Measurements from ENCODE around the gene SGCA. TPM values are rescaled to one million over a fixed set of nuclear protein-coding genes. Genes with fewer than 3 reads are reported as not detected.

Gene SGCA
- total and polyA plus RNA-seq, 2 of the 8 experiments (the other 6 are each of a cell fraction or from before 2014, with no cell fraction given): 0.12 TPM; not detected in 1

DNA sequence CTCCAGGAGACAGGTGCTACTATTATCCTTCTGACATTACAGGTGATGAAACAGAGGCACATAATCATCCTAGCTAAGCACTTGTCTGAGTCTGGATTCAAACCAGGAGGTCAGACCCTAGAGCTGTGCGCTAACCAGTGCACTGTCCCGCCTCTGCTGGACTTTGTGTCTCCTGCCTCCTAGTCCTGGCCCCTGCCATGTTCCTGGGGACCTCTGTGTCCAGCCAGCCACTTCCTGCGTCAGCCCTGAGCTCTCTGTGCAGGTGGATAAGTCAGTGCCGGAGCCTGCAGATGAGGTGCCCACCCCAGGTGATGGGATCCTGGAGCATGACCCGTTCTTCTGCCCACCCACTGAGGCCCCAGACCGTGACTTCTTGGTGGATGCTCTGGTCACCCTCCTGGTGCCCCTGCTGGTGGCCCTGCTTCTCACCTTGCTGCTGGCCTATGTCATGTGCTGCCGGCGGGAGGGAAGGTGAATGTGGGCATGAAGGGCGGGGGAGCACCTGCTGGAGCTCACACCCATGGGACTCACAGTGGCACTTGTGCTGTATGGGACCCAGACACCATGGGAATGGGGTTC, 4.2 kb downstream of the SGCA start:
- H3K23ac ChIP-seq (ENCODE audit: insufficient read length): no peak overlapping the region
- H2BK20ac ChIP-seq (ENCODE audit: low read length): no peak overlapping the region
- H3K9me3 ChIP-seq (ENCODE audit: insufficient read depth in 2 of 2, low read depth in 1 of 2, low read length in 1 of 2): no peaks in the 10 kb centered on the region
- H2BK12ac ChIP-seq (ENCODE audit: low read depth, low read length): no peak overlapping the region
- FAIRE-seq (no peak), DNase-seq (ENCODE audit: low read depth in 1 of 2, low spot score in 2 of 2) (no peak)
- no peak overlapping the region for H3K56ac ChIP-seq (replicated peaks; ENCODE audit: insufficient read length, low read depth, low read length)
- 90% methylated on average over 9 of the region's 9 CpGs; no CpG with 5 or more reads in 1 of the 2 experiments for WGBS, 2 experiments (ENCODE audit: extremely low coverage in 1 of 2, insufficient coverage in 1 of 2, insufficient read length in 1 of 2, insufficient replicate concordance in 2 of 2, low coverage in 1 of 2, low lambda C conversion rate in 2 of 2, missing lambda C conversion rate in 1 of 2)
- H2AFZ ChIP-seq (ENCODE audit: low read length): no peak overlapping the region
- CTCF ChIA-PET (ENCODE audit: partially characterized antibody): interaction anchor here (0.6 to 17.0 kb wide), 71 partner anchors 8 to 558 kb away, joined by 3 to 299 read pairs (median 5); partner anchors contain the start of genes COL1A1, PDK2 and TMEM92
- H4K91ac ChIP-seq (replicated peaks; ENCODE audit: insufficient read length, low read length): no peak overlapping the region
- no peak overlapping the region; the same call in 1 of the 2 replicates for H2BK15ac ChIP-seq (ENCODE audit: low read length)
- peaks cover 0 to 14% (median 8%) of the 10 kb centered on the region in 4 experiments; a peak in 5 of 7 replicates for H3K4me1 ChIP-seq (replicated peaks in 1 of 4; ENCODE audit: control insufficient read depth in 3 of 4, insufficient read depth in 4 of 4, low read length in 3 of 4)
- peaks cover 4% of the 10 kb centered on the region; the same call in 1 of the 2 replicates for H3K23me2 ChIP-seq (ENCODE audit: low read depth, low read length)
- H4K8ac ChIP-seq (ENCODE audit: extremely low read depth, insufficient read depth, low read length): no peak overlapping the region
- no peak for TF ChIP-seq CEBPB (IDR thresholded peaks at IDR 0.05; ENCODE audit: low read depth, low read length)
- no peak for TF ChIP-seq SIX5 (IDR thresholded peaks at IDR 0.05; ENCODE audit: low read depth, low read length)
- TF ChIP-seq, protein P1, sequence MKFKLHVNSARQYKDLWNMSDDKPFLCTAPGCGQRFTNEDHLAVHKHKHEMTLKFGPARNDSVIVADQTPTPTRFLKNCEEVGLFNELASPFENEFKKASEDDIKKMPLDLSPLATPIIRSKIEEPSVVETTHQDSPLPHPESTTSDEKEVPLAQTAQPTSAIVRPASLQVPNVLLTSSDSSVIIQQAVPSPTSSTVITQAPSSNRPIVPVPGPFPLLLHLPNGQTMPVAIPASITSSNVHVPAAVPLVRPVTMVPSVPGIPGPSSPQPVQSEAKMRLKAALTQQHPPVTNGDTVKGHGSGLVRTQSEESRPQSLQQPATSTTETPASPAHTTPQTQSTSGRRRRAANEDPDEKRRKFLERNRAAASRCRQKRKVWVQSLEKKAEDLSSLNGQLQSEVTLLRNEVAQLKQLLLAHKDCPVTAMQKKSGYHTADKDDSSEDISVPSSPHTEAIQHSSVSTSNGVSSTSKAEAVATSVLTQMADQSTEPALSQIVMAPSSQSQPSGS (IDR thresholded peaks at IDR 0.05; ENCODE audit: low read length): no peak
- no peak for TF ChIP-seq POLR2A (IDR thresholded peaks at IDR 0.05; ENCODE audit: control extremely low read depth in 1 of 2, low read depth in 2 of 2, low read length in 2 of 2)
- TF ChIP-seq GABPA (IDR thresholded peaks at IDR 0.05; ENCODE audit: borderline replicate concordance, insufficient read depth, low read length): no peak
- TF ChIP-seq, protein P2, sequence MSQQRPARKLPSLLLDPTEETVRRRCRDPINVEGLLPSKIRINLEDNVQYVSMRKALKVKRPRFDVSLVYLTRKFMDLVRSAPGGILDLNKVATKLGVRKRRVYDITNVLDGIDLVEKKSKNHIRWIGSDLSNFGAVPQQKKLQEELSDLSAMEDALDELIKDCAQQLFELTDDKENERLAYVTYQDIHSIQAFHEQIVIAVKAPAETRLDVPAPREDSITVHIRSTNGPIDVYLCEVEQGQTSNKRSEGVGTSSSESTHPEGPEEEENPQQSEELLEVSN (IDR thresholded peaks at IDR 0.05): no peak
- TF ChIP-seq ZNF274 (IDR thresholded peaks at IDR 0.05; ENCODE audit: borderline replicate concordance, extremely low read depth, low read length): no peak
- TF ChIP-seq RBBP5 (IDR thresholded peaks at IDR 0.05; ENCODE audit: borderline replicate concordance, low read depth, low read length): no peak
- TF ChIP-seq CHD2 (IDR thresholded peaks at IDR 0.05; ENCODE audit: low read length): no peak
- H3K27ac ChIP-seq (ENCODE audit: low read depth, low read length): no peak overlapping the region
- H2BK120ac ChIP-seq (replicated peaks; ENCODE audit: low read depth, low read length): no peak overlapping the region
- H3K4me3 ChIP-seq (ENCODE audit: extremely low read depth in 1 of 4, insufficient read depth in 2 of 4, low read depth in 3 of 4, low read length in 4 of 4): no peak overlapping the region
- no peak overlapping the region for H2AK5ac ChIP-seq (ENCODE audit: low read depth, low read length)
- no peaks in the 10 kb centered on the region for H3K79me2 ChIP-seq (ENCODE audit: control insufficient read depth in 1 of 2, insufficient read depth in 2 of 2, low read length in 2 of 2)
- no peaks in the 10 kb centered on the region for H3K36me3 ChIP-seq (ENCODE audit: control insufficient read depth in 2 of 4, insufficient read depth in 4 of 4, low read length in 3 of 4)
- peak overlapping the region; percentile 7 for H3K4ac ChIP-seq (replicated peaks; ENCODE audit: insufficient read length, low read depth, low read length)
- no peak overlapping the region for H3K18ac ChIP-seq (ENCODE audit: extremely low read depth, low read length)
- H3K79me1 ChIP-seq (ENCODE audit: low read depth, low read length): no peaks in the 10 kb centered on the region
- H3K9ac ChIP-seq (replicated peaks in 1 of 4; ENCODE audit: extremely low read depth in 1 of 4, low read depth in 3 of 4, low read length in 3 of 4): no peak overlapping the region
- POLR2A ChIA-PET (ENCODE audit: partially characterized antibody): interaction anchor here (0.7 to 1.7 kb wide), 5 partner anchors 8 to 227 kb away, joined by 3 to 6 read pairs (median 5); partner anchors contain the start of gene LRRC59
- H2BK5ac ChIP-seq (ENCODE audit: low read depth, low read length): no peak overlapping the region
- H3K4me2 ChIP-seq (ENCODE audit: insufficient read depth in 1 of 2, low read depth in 2 of 2, low read length in 2 of 2): no peak overlapping the region
- H4K5ac ChIP-seq (ENCODE audit: insufficient read length, low read depth, low read length): no peak overlapping the region
- no peaks in the 10 kb centered on the region for H4K20me1 ChIP-seq (replicated peaks in 1 of 2; ENCODE audit: control insufficient read depth in 1 of 2, insufficient read depth in 2 of 2, low read length in 2 of 2)
- H3K14ac ChIP-seq (ENCODE audit: insufficient read length): no peak overlapping the region
- H3K27me3 ChIP-seq (replicated peaks in 1 of 4; ENCODE audit: control insufficient read depth in 3 of 4, extremely low read depth in 1 of 4, insufficient read depth in 3 of 4, low read length in 3 of 4): no peaks in the 10 kb centered on the region
